ENCODE measurements around the gene PPP1R37.

The PPP1R37 gene

DNA sequence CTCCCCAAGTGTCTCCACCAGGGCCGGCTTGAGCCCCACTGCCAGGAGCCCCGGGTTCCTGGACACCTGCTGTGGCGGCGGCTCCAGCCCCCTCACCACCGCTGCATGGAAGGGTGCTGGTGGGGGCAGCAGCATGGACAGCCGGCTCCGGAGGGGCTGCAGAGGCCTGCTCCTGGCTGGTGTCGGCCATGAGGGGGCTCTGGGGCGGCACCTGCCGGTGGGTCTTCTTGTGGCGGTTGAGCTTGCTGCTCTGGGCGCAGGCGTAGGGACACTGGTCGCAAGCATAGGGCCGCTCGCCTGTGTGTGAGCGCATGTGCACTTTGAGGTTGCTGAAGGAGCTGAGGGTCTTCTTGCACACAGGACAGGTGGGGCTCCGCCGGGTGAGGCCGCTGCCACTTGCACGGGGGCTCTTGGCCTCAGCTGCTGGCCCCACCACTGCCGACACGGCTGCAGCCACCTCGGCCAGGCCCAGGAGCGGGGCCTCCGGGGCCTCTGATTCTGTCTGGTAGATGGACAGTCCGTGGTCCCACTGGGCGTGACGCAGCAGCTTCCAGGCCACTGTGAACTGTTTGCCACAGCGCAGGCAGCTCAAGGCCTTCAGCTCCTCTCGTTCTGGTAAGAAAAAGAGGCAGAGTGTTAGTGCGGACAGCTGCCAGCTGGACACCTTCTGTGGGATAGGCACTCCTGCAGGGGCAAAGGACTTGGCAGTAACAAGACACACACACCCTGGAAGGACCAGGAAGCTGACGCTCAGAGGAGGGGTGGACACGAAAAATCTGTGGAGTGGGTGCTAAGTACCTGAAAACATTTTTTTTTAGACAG is 20.8 kb upstream of the PPP1R37 start:
- Histone ChIP-seq H3K9me3 (ENCODE audit: control insufficient read depth in 1 of 2, low read length in 2 of 2) (no peaks in the 10 kb centered on the region), H3K27ac (ENCODE audit: low read length) (no peak overlapping the region), H3K36me3 (ENCODE audit: control insufficient read depth in 1 of 2, insufficient read depth in 2 of 2, low read length in 2 of 2) (peaks cover 18 to 49% of the 10 kb centered on the region in 2 donors), H3K27me3 (ENCODE audit: low read depth, low read length) (no peaks in the 10 kb centered on the region), H3K4me3 (ENCODE audit: low read depth in 1 of 2, low read length in 2 of 2) (no peak overlapping the region), H3K4me1 (ENCODE audit: control insufficient read depth in 1 of 2, insufficient read depth in 2 of 2, low read length in 2 of 2) (peaks cover 5 to 17% of the 10 kb centered on the region in 2 donors)

DNA sequence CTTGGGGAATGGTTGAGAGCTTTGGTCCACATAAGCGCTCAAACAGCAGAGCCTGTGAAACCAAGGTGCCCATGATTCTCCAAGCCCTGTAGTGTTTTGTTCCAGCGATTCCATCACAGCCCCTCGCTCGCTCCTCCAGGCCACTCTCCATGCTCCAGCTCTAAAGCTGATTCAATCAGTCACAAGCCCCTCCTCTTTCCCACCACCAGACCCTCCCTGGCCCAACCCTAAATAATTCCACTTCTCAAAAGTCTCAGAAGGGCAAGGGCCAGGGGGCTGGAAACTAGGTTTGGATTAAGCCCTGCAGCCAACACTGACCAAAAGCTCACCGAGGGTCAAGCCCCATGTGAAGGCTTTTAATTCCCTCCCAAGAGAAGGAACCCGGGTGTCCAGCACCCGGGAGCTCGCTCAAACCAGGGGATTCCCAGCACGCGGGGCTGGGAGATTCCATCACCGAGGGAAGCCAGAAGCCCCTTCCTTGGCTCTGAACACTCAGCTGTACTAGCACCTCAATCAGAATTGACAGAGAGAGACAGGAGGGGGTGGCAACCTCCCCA is 18.2 kb upstream of the PPP1R37 start:
- Histone ChIP-seq H3K4me3 (ENCODE audit: low read depth in 1 of 2, low read length in 2 of 2) (no peak overlapping the region), H3K36me3 (ENCODE audit: control insufficient read depth in 1 of 2, insufficient read depth in 2 of 2, low read length in 2 of 2) (peaks cover 7 to 24% of the 10 kb centered on the region in 2 donors), H3K9me3 (ENCODE audit: control insufficient read depth in 1 of 2, low read length in 2 of 2) (no peaks in the 10 kb centered on the region), H3K27me3 (ENCODE audit: low read depth, low read length) (no peaks in the 10 kb centered on the region), H3K4me1 (ENCODE audit: control insufficient read depth in 1 of 2, insufficient read depth in 2 of 2, low read length in 2 of 2) (peaks cover 12 to 27% of the 10 kb centered on the region in 2 donors), H3K27ac (ENCODE audit: low read length) (no peak overlapping the region)

DNA sequence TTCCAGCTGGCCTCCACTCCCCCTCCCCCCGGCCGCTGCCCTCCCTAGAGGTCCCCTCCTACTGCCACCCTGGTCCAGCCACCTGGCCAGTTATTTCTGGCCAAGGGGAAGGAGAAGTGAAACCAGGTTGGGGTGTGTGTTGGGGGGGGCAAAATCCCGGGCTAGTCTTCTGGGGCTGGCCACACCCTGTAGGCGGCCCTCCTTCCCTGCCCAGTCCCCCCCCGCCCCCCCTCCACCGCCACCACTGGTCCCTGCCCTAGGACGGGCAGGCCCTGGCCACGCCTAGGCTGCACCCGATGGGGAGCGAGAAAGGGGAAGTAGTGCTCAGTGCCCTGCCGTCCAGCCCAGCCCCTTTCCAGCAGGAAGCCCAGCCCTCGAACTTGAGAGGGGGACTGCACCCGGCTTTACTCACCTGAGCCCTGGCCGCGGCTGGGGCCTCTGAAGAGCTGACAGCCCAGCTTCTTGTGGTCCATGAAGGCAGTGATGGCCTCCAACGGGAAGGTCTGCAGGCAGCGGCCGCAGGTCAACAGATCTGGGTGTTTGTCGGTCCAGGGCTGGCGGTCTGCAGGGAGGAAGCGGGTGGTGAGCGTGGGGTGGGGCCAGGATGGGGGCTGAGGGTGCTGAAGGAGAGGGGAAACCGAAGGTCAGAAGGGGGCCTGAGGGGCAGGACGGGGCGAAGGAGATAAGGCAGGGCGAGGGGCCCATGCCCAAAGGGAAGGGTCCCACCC is 17.5 kb upstream of the PPP1R37 start:
- Histone ChIP-seq H3K9me3 (ENCODE audit: control insufficient read depth in 1 of 2, low read length in 2 of 2) (no peaks in the 10 kb centered on the region), H3K4me1 (ENCODE audit: control insufficient read depth in 1 of 2, insufficient read depth in 2 of 2, low read length in 2 of 2) (peaks cover 16 to 34% of the 10 kb centered on the region in 2 donors), H3K27me3 (ENCODE audit: low read depth, low read length) (no peaks in the 10 kb centered on the region), H3K27ac (ENCODE audit: low read length) (peak overlapping the region; percentile 23), H3K4me3 (ENCODE audit: low read depth in 1 of 2, low read length in 2 of 2) (peak overlapping the region; percentile 68 to 69), H3K36me3 (ENCODE audit: control insufficient read depth in 1 of 2, insufficient read depth in 2 of 2, low read length in 2 of 2) (peaks cover under 1 to 18% of the 10 kb centered on the region in 2 donors)

DNA sequence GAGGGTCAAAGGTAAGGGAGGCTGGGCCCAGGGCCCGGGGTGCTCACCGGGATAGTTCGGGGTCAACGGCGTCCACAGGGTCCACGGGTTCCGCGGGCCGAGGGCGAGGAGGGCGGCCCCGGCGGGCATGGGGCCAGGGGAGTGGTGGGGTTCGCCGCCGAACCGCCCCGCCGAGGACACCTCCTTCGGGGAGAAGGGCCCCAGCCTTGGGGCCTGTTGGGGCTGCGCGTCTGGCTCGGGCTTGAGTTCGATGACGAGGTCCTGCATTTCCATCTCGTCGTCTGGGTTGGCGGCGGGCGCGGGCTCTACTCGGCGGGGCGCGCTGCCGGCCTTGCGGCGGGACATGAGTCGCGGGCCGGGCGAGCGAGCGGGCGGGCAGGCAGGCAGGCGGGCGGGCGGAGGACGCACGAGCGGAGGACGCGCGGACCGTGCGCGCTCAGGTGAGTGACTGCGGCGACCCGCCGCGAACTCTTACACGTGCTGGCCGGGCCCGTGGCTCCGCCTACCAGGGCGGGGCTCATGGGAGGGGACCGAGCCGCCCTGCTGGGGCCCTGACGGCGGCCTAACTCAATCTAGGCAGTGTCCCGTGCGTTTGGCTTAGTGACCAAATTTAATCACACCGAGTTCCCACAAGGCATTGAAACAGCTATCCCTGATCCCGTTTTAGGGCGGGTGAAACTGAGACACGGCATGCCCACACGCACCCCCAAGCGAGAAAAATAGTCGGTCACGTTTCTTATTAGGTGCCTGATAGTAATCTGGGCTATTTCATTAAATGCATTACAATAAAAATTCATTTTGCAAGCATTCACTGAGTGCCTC is 16.7 kb upstream of the PPP1R37 start, which contains the start of gene ZNF296:
TSS of gene ZNF296 (minus strand) at position 450 of the 822 bp plus-strand sequence. CDS start at position 345, 105 bp downstream.
- peak within 1 kb of the TSS; percentile 68 to 69 for H3K4me3 ChIP-seq (ENCODE audit: low read depth in 1 of 2, low read length in 2 of 2)
- H3K27me3 ChIP-seq (ENCODE audit: low read depth, low read length): no peaks in the 10 kb centered on the region
- peaks cover 16 to 39% of the 10 kb centered on the region in 2 donors for H3K4me1 ChIP-seq (ENCODE audit: control insufficient read depth in 1 of 2, insufficient read depth in 2 of 2, low read length in 2 of 2)
- peak within 1 kb of the TSS; percentile 23 for H3K27ac ChIP-seq (ENCODE audit: low read length)
- H3K9me3 ChIP-seq (ENCODE audit: control insufficient read depth in 1 of 2, low read length in 2 of 2): no peaks in the 10 kb centered on the region
- peaks cover 0 to 10% of the 10 kb centered on the region in 2 donors for H3K36me3 ChIP-seq (ENCODE audit: control insufficient read depth in 1 of 2, insufficient read depth in 2 of 2, low read length in 2 of 2)

DNA sequence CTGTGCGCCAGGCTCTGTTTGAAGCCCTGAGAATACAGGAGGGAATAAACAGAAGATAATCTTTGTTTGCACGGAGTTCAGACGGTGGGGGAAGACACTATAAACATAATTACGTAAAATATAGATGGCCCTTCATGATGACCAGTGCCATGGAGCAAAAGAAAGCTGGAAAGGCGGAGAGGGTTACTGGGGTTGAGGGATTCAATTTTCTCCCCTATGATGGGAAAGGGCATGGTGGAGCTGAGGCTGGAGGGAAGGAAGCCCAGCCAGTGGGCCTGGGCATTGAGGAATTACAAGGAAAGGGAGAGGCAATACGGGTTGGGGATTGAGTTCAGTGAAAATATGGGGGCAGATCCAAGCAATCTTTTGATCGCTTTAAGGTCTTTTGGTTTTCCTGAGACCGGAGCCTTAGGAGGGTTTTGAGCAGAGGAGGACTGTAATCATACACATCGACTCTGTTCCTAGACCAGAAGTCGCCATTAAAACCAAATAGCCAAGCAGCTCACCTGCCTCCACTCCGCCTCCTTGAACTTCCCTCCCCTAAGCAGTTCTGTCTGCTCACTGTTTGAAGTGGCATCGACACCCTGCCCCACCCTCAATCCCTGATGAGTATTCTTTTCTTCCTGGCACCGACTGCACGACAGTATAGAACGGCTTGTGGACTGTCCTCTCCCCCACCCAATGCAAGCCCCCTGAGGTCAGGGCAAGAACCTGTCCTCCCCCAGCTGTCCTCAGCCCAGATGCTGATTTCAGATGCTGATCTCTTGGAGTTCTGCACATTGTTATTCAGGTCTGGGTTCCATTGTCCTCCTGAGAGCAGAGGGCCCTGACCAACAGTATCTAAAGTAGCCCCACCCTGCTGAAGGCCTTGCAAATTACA is 15.9 kb upstream of the PPP1R37 start:
- Histone ChIP-seq H3K27me3 (ENCODE audit: low read depth, low read length) (no peaks in the 10 kb centered on the region), H3K4me3 (ENCODE audit: low read depth in 1 of 2, low read length in 2 of 2) (peak overlapping the region; percentile 33 to 68), H3K27ac (ENCODE audit: low read length) (peak overlapping the region; percentile 19), H3K9me3 (ENCODE audit: control insufficient read depth in 1 of 2, low read length in 2 of 2) (no peaks in the 10 kb centered on the region), H3K4me1 (ENCODE audit: control insufficient read depth in 1 of 2, insufficient read depth in 2 of 2, low read length in 2 of 2) (peaks cover 16 to 39% of the 10 kb centered on the region in 2 donors), H3K36me3 (ENCODE audit: control insufficient read depth in 1 of 2, insufficient read depth in 2 of 2, low read length in 2 of 2) (peaks cover 5 to 6% of the 10 kb centered on the region in 2 donors)

DNA sequence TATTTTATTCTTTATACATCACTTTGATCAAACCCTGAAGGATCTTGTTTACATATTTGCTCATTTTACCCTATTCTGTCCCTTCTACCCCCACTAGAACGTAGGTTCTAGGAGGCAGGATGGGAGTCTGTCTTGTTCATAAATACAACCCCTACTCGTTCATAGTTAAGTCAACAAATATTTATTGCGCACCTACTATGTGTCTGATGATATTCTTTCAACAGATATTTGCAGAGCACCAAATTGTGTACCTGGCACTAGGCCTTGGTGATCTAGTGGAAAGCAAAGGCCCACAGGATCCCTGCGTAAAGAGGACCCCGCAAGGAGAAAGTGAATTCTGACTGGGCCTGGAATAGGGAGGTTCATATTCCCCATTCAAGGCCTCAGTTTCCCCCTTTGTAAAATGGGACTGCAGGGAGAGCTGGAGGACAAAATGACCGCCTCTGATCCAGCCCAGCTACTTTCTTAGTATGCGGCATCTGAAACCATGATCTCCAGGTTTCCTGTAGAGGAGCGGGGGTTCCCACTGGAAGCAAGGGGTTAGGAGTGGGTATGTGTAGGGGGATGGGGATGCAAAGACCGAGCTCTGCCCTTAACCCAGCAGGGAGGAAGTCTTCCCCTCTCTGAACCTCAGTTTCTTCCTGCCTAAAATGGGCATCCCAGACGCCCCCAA is 14.5 kb upstream of the PPP1R37 start:
- no peak overlapping the region for H3K27ac ChIP-seq (ENCODE audit: low read length)
- H3K27me3 ChIP-seq (ENCODE audit: low read depth, low read length): no peaks in the 10 kb centered on the region
- peaks cover 16 to 39% of the 10 kb centered on the region in 2 donors for H3K4me1 ChIP-seq (ENCODE audit: control insufficient read depth in 1 of 2, insufficient read depth in 2 of 2, low read length in 2 of 2)
- no peaks in the 10 kb centered on the region for H3K9me3 ChIP-seq (ENCODE audit: control insufficient read depth in 1 of 2, low read length in 2 of 2)
- H3K36me3 ChIP-seq (ENCODE audit: control insufficient read depth in 1 of 2, insufficient read depth in 2 of 2, low read length in 2 of 2): peaks cover 8 to 10% of the 10 kb centered on the region in 2 donors
- peak overlapping the region; percentile 96 to 97 for H3K4me3 ChIP-seq (ENCODE audit: low read depth in 1 of 2, low read length in 2 of 2)

DNA sequence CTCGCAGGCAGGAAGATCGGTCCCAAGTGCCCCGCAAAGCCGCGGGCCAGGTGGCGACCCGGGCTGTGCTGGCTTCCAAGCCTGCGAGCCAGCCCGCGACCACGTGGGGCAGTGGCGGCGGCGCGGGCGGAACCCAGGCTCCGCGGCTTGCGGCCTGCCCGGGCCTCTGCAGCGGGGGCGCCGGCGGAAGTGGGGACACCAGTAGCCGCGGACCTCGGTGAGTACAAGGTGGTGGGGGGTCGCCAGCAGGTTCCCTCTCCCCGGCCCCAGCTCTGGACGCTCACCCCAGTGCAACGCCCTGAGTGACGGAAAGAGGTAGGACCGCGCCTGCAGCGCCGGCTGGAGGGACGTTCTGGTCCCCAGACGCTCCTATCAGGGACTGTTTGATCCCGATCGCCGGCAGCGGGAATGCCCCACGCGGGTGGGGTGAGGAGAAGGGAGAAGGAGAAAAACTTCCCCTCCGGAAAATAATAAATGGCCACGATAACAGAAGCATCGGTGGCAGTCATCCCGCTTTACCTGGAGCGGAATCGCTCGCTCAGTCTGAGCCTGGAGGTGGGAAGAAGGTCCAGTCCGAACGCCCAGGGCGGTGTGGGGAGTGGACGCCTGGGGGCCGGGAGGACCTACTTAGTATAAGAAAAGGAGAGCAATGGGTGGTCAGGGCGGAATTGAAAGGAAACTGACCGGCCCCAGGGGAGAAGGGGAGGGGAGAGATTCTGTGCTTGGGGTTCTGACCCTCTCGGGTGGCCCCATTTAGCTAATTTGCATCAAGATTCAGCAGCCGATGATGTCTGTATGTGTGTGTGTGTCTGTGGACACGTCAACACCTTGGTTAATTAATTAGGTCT is 13.7 kb upstream of the PPP1R37 start, which contains the start of gene GEMIN7:
TSS of gene GEMIN7 (plus strand) at position 198 of the 848 bp plus-strand sequence. CDS start 10,855 bp downstream, outside the sequence.
- H3K4me3 ChIP-seq (ENCODE audit: low read depth in 1 of 2, low read length in 2 of 2): peak within 1 kb of the TSS; percentile 96 to 97
- H3K36me3 ChIP-seq (ENCODE audit: control insufficient read depth in 1 of 2, insufficient read depth in 2 of 2, low read length in 2 of 2): peaks cover 8 to 10% of the 10 kb centered on the region in 2 donors
- H3K4me1 ChIP-seq (ENCODE audit: control insufficient read depth in 1 of 2, insufficient read depth in 2 of 2, low read length in 2 of 2): peaks cover 16 to 39% of the 10 kb centered on the region in 2 donors
- no peaks in the 10 kb centered on the region for H3K27me3 ChIP-seq (ENCODE audit: low read depth, low read length)
- H3K9me3 ChIP-seq (ENCODE audit: control insufficient read depth in 1 of 2, low read length in 2 of 2): no peaks in the 10 kb centered on the region
- peak within 1 kb of the TSS; percentile 73 for H3K27ac ChIP-seq (ENCODE audit: low read length)

DNA sequence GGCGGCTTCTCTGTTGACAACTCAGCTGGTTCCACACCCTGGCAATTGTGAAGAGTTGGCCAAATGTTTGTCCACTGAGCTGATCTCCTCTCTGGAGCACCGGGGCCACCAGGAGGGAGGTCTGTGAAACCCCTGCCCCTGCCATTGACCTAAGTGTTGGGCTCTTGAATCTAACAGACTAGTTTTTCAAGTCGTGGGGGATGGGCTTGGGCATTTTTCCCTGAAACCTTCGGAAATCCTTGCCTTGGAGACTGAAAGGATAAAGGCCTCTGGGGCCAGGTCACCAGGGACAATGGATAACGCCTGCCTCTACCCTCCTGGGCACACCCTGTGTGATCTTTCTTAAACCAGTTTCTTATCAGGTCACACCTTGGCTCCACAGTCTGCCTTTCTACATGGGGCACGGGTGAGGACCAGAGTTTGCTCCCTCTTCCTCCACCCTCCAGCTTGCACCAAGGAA is 13.0 kb upstream of the PPP1R37 start:
- peaks cover 16 to 39% of the 10 kb centered on the region in 2 donors for H3K4me1 ChIP-seq (ENCODE audit: control insufficient read depth in 1 of 2, insufficient read depth in 2 of 2, low read length in 2 of 2)

DNA sequence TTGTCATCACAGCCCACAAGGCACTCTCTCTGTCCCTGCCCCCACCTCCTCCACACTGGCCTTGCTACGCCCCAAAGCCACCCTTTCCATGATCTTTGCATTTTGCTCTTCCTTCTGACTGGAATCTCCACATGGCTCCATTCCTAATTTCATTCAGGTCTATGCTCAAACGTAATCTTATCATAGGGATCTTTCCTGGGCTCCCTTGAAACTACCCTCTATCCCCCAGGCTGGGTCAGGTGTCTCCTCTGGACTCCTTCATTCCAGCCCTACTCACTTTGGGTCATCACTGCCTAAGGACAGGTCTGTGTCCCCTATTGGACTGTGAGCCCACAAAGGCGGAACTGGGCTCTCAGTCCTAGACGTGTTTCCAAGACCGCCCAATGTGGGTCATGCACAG is 10.8 kb upstream of the PPP1R37 start:
- peaks cover 8 to 23% of the 10 kb centered on the region in 2 donors for H3K36me3 ChIP-seq (ENCODE audit: control insufficient read depth in 1 of 2, insufficient read depth in 2 of 2, low read length in 2 of 2)
- no peaks in the 10 kb centered on the region for H3K27me3 ChIP-seq (ENCODE audit: low read depth, low read length)
- H3K9me3 ChIP-seq (ENCODE audit: control insufficient read depth in 1 of 2, low read length in 2 of 2): no peaks in the 10 kb centered on the region
- H3K27ac ChIP-seq (ENCODE audit: low read length): no peak overlapping the region
- H3K4me3 ChIP-seq (ENCODE audit: low read depth in 1 of 2, low read length in 2 of 2): no peak overlapping the region
- H3K4me1 ChIP-seq (ENCODE audit: control insufficient read depth in 1 of 2, insufficient read depth in 2 of 2, low read length in 2 of 2): peaks cover 11 to 22% of the 10 kb centered on the region in 2 donors

More for the DNA sequence above, 13.0 kb upstream of the PPP1R37 start:
- Histone ChIP-seq H3K36me3 (ENCODE audit: control insufficient read depth in 1 of 2, insufficient read depth in 2 of 2, low read length in 2 of 2) (peaks cover 8 to 11% of the 10 kb centered on the region in 2 donors), H3K27ac (ENCODE audit: low read length) (peak overlapping the region; percentile 73), H3K4me3 (ENCODE audit: low read depth in 1 of 2, low read length in 2 of 2) (peak overlapping the region; percentile 96 to 97), H3K27me3 (ENCODE audit: low read depth, low read length) (no peaks in the 10 kb centered on the region), H3K9me3 (ENCODE audit: control insufficient read depth in 1 of 2, low read length in 2 of 2) (no peaks in the 10 kb centered on the region)
